NCI-H1048 (cell line): ENCODE data around the gene NXPH2.
"Not testable (repeated sequence)": the region's sequence is repeated elsewhere in the genome, so short reads cannot be mapped to it uniquely, and the experiment has no call there.

Experiments
- DNase-seq: peaks from one replicate; lab custom pipeline; 2025; lab: John Stamatoyannopoulos, UW

The NXPH2 gene

GRCh38 chr2:138711812-138712211, 68.4 kb downstream of the NXPH2 start:
- no peak for DNase-seq

GRCh38 chr2:138708682-138709241, 71.4 kb downstream of the NXPH2 start:
- DNase-seq: no peak

- no peak for DNase-seq
Measured at GRCh38 chr2:138707392-138708074, 72.7 kb downstream of the NXPH2 start.

GRCh38 chr2:138703242-138703641, 76.9 kb downstream of the NXPH2 start:
- DNase-seq: no peak

GRCh38 chr2:138700716-138701115, 79.5 kb downstream of the NXPH2 start:
- no peak for DNase-seq

- no peak for DNase-seq
Measured at GRCh38 chr2:138699421-138699820, 80.8 kb downstream of the NXPH2 start.

- no peak for DNase-seq
Measured at GRCh38 chr2:138698428-138698827, 81.8 kb downstream of the NXPH2 start.

- DNase-seq: no peak
Measured at GRCh38 chr2:138691667-138692066, 88.5 kb downstream of the NXPH2 start.

- no peak for DNase-seq
Measured at GRCh38 chr2:138689705-138690104, 90.5 kb downstream of the NXPH2 start.

GRCh38 chr2:138682163-138682562, 98.0 kb downstream of the NXPH2 start:
- no peak for DNase-seq

- no peak for DNase-seq
Measured at GRCh38 chr2:138677221-138677620, 103.0 kb downstream of the NXPH2 start.

- no peak for DNase-seq
Measured at GRCh38 chr2:138676619-138677021, 103.6 kb downstream of the NXPH2 start.

- no peak for DNase-seq
Measured at GRCh38 chr2:138671566-138671965, 108.6 kb downstream of the NXPH2 start.

- no peak for DNase-seq
Measured at GRCh38 chr2:138670734-138671133, 109.5 kb downstream of the NXPH2 start.

- no peak for DNase-seq
Measured at GRCh38 chr2:138665937-138666336, 114.3 kb downstream of the NXPH2 start.

- DNase-seq: no peak
Measured at GRCh38 chr2:138658187-138658894, 121.8 kb downstream of the NXPH2 start.

- DNase-seq: no peak
Measured at GRCh38 chr2:138654146-138654545, 126.0 kb downstream of the NXPH2 start.

GRCh38 chr2:138652378-138652777, 127.8 kb downstream of the NXPH2 start:
- no peak for DNase-seq

- DNase-seq: no peak
Measured at GRCh38 chr2:138649571-138649970, 130.6 kb downstream of the NXPH2 start.

GRCh38 chr2:138648606-138649005, 131.6 kb downstream of the NXPH2 start:
- DNase-seq: no peak

- DNase-seq: not testable (repeated sequence)
Measured at GRCh38 chr2:138644776-138645175, 135.4 kb downstream of the NXPH2 start.

GRCh38 chr2:138640921-138641676, 139.1 kb downstream of the NXPH2 start:
- no peak for DNase-seq

- DNase-seq: no peak
Measured at GRCh38 chr2:138637686-138638085, 142.5 kb downstream of the NXPH2 start.
